HEK293T (cell line): ENCODE measurements around the gene AKR1C8.
"Not testable (repeated sequence)": the region's sequence is repeated elsewhere in the genome, so short reads cannot be mapped to it uniquely, and the experiment has no call there.

Source experiments
- CTCF ChIA-PET: fragments of 350-600 bp; formaldehyde crosslinking; extraction: SDS; loops from one replicate; lab custom pipeline; 2021; ENCODE audit warnings: antibody characterized with exemption, inconsistent platforms; lab: Yijun Ruan, JAX
- POLR2A ChIA-PET: fragments of 350-600 bp; formaldehyde crosslinking; extraction: SDS; loops from one replicate; lab custom pipeline; 2020; ENCODE audit warnings: antibody characterized with exemption, inconsistent platforms; lab: Yijun Ruan, JAX
- DNase-seq: peaks from one replicate; pipeline ENCODE4 v3.0.0; 2012; ENCODE audit warnings: mixed read lengths; ENCODE audit errors: extremely low spot score
- ARNT ChIP-seq: fragments of 450-650 bp; IDR thresholded peaks from 2 replicates; pipeline ENCODE4 v1.6.1; 2017; ENCODE audit warnings: mild to moderate bottlenecking
- BHLHE40 ChIP-seq: fragments of 450-650 bp; IDR thresholded peaks from 2 replicates; pipeline ENCODE4 v1.6.1; 2016; ENCODE audit warnings: mild to moderate bottlenecking, moderate library complexity, borderline replicate concordance
- CTBP1 ChIP-seq: fragments of 450-650 bp; IDR thresholded peaks from 2 replicates; pipeline ENCODE4 v1.6.1; 2016; ENCODE audit warnings: borderline replicate concordance
- ELF4 ChIP-seq: fragments of 450-650 bp; IDR thresholded peaks from 2 replicates; pipeline ENCODE4 v1.6.1; 2017; ENCODE audit warnings: antibody characterized with exemption
- FOXA1 ChIP-seq: fragments of 450-650 bp; IDR thresholded peaks from 2 replicates; pipeline ENCODE4 v1.6.1; 2016; ENCODE audit warnings: mild to moderate bottlenecking
- FOXK2 ChIP-seq: fragments of 450-650 bp; IDR thresholded peaks from 2 replicates; pipeline ENCODE4 v1.6.1; 2016; ENCODE audit warnings: mild to moderate bottlenecking
- FOXM1 ChIP-seq: fragments of 450-650 bp; IDR thresholded peaks from 2 replicates; pipeline ENCODE4 v1.6.1; 2017; ENCODE audit warnings: mild to moderate bottlenecking, borderline replicate concordance
- HDGF ChIP-seq: fragments of 450-650 bp; IDR thresholded peaks from 2 replicates; pipeline ENCODE4 v1.6.1; 2017; ENCODE audit warnings: antibody characterized with exemption, borderline replicate concordance
- L3MBTL2 ChIP-seq: fragments of 450-650 bp; conservative IDR thresholded peaks from 2 replicates; pipeline ENCODE4 v1.6.1; 2016; ENCODE audit warnings: mild to moderate bottlenecking
- LEF1 ChIP-seq: fragments of 450-650 bp; IDR thresholded peaks from 2 replicates; pipeline ENCODE4 v1.6.1; 2017; ENCODE audit warnings: mild to moderate bottlenecking, borderline replicate concordance
- NFRKB ChIP-seq: fragments of 450-650 bp; IDR thresholded peaks from 2 replicates; pipeline ENCODE4 v1.6.1; 2016; ENCODE audit warnings: mild to moderate bottlenecking, moderate library complexity
- SP1 ChIP-seq: fragments of 450-650 bp; IDR thresholded peaks from 2 replicates; pipeline ENCODE4 v1.6.1; 2017
- SUZ12 ChIP-seq: fragments of 450-650 bp; IDR thresholded peaks from 2 replicates; pipeline ENCODE4 v1.6.1; 2016; ENCODE audit warnings: mild to moderate bottlenecking
- TARDBP ChIP-seq: fragments of 450-650 bp; IDR thresholded peaks from 2 replicates; pipeline ENCODE4 v1.6.1; 2016
- ZNF384 ChIP-seq: fragments of 450-650 bp; IDR thresholded peaks from 2 replicates; pipeline ENCODE4 v1.6.1; 2016
- TF ChIP-seq, protein P1 (sequence below): fragments of 450-650 bp; IDR thresholded peaks from 2 replicates; pipeline ENCODE4 v1.6.1; 2016

The AKR1C8 gene

DNA sequence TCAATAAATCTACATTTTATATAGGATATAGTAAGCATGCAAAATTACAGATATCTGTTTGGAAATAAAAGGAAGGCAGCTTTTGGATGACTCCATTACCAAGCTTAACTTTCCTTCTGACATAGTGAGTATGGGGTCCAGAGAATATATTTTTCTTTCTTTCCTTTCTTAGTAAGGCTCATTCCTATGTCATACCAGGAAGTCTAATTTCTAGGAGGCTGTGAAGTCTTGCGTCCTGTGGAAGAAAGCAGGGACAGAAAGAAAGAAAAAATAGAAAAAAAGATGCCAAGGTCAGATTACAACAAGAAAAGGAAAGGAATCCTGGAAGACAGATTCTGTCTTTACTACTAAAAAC is 36.3 kb downstream of the AKR1C8 start:
- TF ChIP-seq ELF4 (no peak), FOXM1 (no peak)
- no peak for DNase-seq
- CTCF ChIA-PET, result no interaction called here
- POLR2A ChIA-PET, result no interaction called here

DNA sequence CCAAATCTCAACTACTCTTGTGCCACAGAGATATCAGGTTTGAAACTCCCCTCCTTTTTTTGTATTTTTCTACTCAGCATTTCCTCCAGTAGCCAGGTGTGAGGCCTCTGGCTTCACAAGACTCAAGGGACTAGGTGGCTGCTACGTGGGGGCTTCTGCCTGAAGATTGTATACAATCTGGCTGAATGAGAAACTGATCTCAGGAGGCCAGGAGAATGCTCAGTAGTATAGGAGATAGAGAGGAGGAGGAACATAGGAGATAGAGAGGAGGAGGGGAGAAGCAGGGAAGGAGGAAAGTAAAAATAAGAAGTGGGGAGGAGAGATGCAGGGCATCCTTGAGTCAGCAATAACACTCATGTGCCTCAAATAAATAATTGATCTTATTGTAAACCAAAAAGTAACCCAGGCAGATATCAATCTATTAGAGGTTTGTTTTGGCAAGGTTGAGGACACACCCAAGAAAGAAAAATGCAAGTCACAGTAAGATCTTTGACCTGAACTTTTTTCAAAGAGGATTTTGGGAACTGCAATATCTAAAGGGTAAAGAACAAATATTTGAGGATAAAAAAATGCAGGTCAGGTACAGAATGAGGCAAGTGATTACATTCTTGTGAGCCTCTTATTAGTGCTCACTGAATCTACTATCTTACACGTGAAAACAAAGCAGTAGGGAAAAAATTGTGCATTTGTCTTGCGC is 36.8 kb downstream of the AKR1C8 start:
- ChIA-PET POLR2A (no interaction called here), CTCF (no interaction called here)

DNA sequence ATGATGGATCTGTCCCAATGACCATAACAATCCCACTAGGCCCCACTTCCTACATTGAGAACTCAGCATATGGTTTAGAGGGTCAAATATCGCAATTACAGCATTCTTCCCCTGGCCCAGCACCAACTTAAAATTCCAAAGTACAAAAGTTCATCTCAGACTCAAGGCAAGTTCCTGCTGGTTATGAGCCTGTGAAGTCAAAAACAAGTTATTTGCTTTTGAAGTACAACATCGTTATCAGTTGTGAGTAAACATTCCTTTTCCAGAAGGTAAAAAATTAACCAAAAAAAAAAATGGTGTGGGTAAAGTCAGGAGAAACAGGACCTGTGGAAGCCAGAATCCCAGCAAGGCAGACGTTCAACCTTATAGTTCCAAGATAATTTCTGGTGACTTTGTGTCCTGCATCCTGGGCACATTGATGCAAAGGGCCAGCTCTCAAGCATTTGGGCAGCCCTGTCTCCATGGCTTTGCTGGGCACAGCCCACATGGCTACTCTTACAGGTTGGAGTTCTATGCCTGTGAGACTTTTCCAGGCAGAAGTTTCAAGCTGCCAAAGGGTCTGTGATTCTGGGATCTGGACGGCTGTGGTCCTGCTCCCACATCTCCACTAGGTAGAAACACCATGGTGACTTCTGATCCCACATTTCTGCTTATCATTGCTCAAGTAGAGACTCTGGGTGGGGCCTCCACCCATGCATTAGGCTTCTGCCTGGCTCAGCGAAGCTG is 37.5 kb downstream of the AKR1C8 start:
- POLR2A ChIA-PET, result no interaction called here
- no peak for DNase-seq

More for the DNA sequence above, 36.8 kb downstream of the AKR1C8 start:
- TF ChIP-seq ZNF384 (no peak), HDGF (no peak), BHLHE40 (no peak), CTBP1 (no peak), L3MBTL2 (no peak), SP1 (no peak), FOXK2 (no peak), TARDBP (no peak), SUZ12 (no peak), ARNT (no peak), NFRKB (no peak)
- DNase-seq, result no peak

GRCh38 chr10:5146920-5147254 is 38.1 kb downstream of the AKR1C8 start:
- ChIA-PET POLR2A (no interaction called here), CTCF (no interaction called here)
- no peak for DNase-seq
- TF ChIP-seq TARDBP, result no peak
- TF ChIP-seq NFRKB, result no peak
- no peak for TF ChIP-seq HDGF
- TF ChIP-seq FOXM1, result no peak
- no peak for TF ChIP-seq CTBP1
- TF ChIP-seq SP1, result no peak
- no peak for TF ChIP-seq ZNF384
- no peak for TF ChIP-seq FOXK2
- TF ChIP-seq, protein P1, sequence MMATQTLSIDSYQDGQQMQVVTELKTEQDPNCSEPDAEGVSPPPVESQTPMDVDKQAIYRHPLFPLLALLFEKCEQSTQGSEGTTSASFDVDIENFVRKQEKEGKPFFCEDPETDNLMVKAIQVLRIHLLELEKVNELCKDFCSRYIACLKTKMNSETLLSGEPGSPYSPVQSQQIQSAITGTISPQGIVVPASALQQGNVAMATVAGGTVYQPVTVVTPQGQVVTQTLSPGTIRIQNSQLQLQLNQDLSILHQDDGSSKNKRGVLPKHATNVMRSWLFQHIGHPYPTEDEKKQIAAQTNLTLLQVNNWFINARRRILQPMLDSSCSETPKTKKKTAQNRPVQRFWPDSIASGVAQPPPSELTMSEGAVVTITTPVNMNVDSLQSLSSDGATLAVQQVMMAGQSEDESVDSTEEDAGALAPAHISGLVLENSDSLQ, result no peak
- no peak for TF ChIP-seq L3MBTL2
- no peak for TF ChIP-seq BHLHE40
- no peak for TF ChIP-seq SUZ12
- no peak for TF ChIP-seq ARNT
- TF ChIP-seq ELF4, result no peak
- TF ChIP-seq LEF1, result no peak
- no peak for TF ChIP-seq FOXA1

More for the DNA sequence above, 37.5 kb downstream of the AKR1C8 start:
- CTCF ChIA-PET, result no interaction called here
- TF ChIP-seq, protein P1, result no peak
- TF ChIP-seq SP1 (no peak), SUZ12 (no peak), HDGF (no peak), ARNT (no peak), ELF4 (no peak)

- TF ChIP-seq LEF1 (no peak), SP1 (no peak), ZNF384 (no peak), ELF4 (no peak), CTBP1 (no peak), BHLHE40 (no peak), TARDBP (no peak), FOXK2 (no peak), L3MBTL2 (no peak)
- no peak for DNase-seq
- ChIA-PET POLR2A (no interaction called here), CTCF (no interaction called here)
Measured at GRCh38 chr10:5143137-5143536, 41.8 kb downstream of the AKR1C8 start.

GRCh38 chr10:5142199-5142598 is 42.8 kb downstream of the AKR1C8 start:
- DNase-seq, result no peak
- POLR2A ChIA-PET, result no interaction called here
- CTCF ChIA-PET, result no interaction called here
- no peak for TF ChIP-seq CTBP1
- no peak for TF ChIP-seq ZNF384
- TF ChIP-seq FOXA1, result no peak
- TF ChIP-seq, protein P1, result no peak
- TF ChIP-seq FOXM1, result no peak
- TF ChIP-seq BHLHE40, result no peak
- TF ChIP-seq SP1, result no peak
- TF ChIP-seq NFRKB, result no peak
- TF ChIP-seq L3MBTL2, result no peak
- TF ChIP-seq HDGF, result no peak
- no peak for TF ChIP-seq FOXK2
- no peak for TF ChIP-seq ARNT
- TF ChIP-seq ELF4, result no peak
- TF ChIP-seq SUZ12, result no peak
- no peak for TF ChIP-seq LEF1
- TF ChIP-seq TARDBP, result no peak

GRCh38 chr10:5137699-5138098 is 47.3 kb downstream of the AKR1C8 start:
- DNase-seq, POLR2A ChIA-PET, CTCF ChIA-PET: not testable (repeated sequence)
